Body of pancreas (tissue), 4 donors: ENCODE results near the gene REPIN1. TPM values are rescaled to one million over a fixed set of nuclear protein-coding genes. Genes with fewer than 3 reads are reported as not detected.
"Not testable (repeated sequence)": the region's sequence is repeated elsewhere in the genome, so short reads cannot be mapped to it uniquely, and the experiment has no call there.

ENCODE experiments used
- ATAC-seq: fragments of 150-250 bp; one replicate; pipeline ENCODE4 v1.9.1; 2016
- DNase-seq, 4 donors: peaks; one replicate each; pipeline ENCODE4 v3.0.0-alpha.2; 2019
- H3K27ac ChIP-seq, 4 donors: fragments of 200-600 bp; sonication (generic); 1 replicate in 3 of 4; 2 replicates in 1 of 4; pipeline versions ENCODE4 v1.5.1 to v1.6.1; 2016 to 2019; ENCODE audit warnings: mild to moderate bottlenecking in 1 of 4, mixed read lengths in 1 of 4, moderate library complexity in 1 of 4
- H3K27me3 ChIP-seq, 2 donors: fragments of 200-600 bp; sonication (generic); one replicate each; pipeline ENCODE4 v1.6.0; 2016; ENCODE audit warnings: mild to moderate bottlenecking in 1 of 2
- H3K36me3 ChIP-seq, 2 donors: fragments of 200-600 bp; sonication (generic); replicated peaks in 1 of 2; 2 replicates each; pipeline ENCODE4 v1.5.1; 2016; ENCODE audit warnings: low read depth in 2 of 2; ENCODE audit not compliant: insufficient read depth in 1 of 2
- H3K4me1 ChIP-seq: fragments of 200-600 bp; sonication (generic); one replicate; pipeline ENCODE4 v1.6.0; 2016
- H3K4me3 ChIP-seq, 2 donors: fragments of 200-600 bp; sonication (generic); 1 replicate in 1 of 2; 2 replicates in 1 of 2; pipeline ENCODE4 v1.5.1; 2016 to 2019
- H3K9me3 ChIP-seq, 3 donors: fragments of 200-600 bp; sonication (generic); 1 replicate in 2 of 3; 2 replicates in 1 of 3; pipeline ENCODE4 v1.5.1; 2016
- CTCF ChIP-seq, 7 experiments: fragments of 450-650 bp in 4 of 7; fragments of 200-600 bp in 3 of 7; sonication (generic) in 3 of 7; IDR thresholded peaks; one replicate each; pipeline ENCODE4 v1.5.1; 2016 to 2019; ENCODE audit warnings: antibody characterized with exemption in 7 of 7
- POLR2A ChIP-seq, 3 donors: fragments of 450-650 bp; IDR thresholded peaks; one replicate each; pipeline ENCODE4 v1.6.1; 2016; ENCODE audit warnings: antibody characterized with exemption in 3 of 3, mild to moderate bottlenecking in 2 of 3
- WGBS, 2 donors: methylation state at CpG; one replicate each; pipeline ENCODE4 v1.1.5; 2017; 5-methylcytosine and 5-hydroxymethylcytosine counted together
- intact Hi-C: fragments of 100-400 bp; cut with DNase I; formaldehyde crosslinking; loops from one replicate; pipeline ENCODE4 v1.15.1; 2023
- total RNA-seq, 2 donors: library from RNA; depleted of rRNA; stranded (reverse); fragments of >200 nt; gene quantifications; one replicate each; pipeline ENCODE4 v1.1.0, GENCODE V29; 2016

Gene REPIN1
- total RNA-seq, 2 donors from 2014 or later = 77.0 to 117 TPM

GRCh38 chr7:150383710-150384397 lies 15.2 kb downstream of the REPIN1 start:
- TF ChIP-seq POLR2A (IDR thresholded peaks at IDR 0.05) (peak in 2 of 3 donors; percentile 16 to 18), CTCF (IDR thresholded peaks at IDR 0.05) (no peak)
- Histone ChIP-seq H3K4me1 (peaks cover 36% of the 10 kb centered on the region), H3K27ac (peak overlapping the region in 2 of 4 donors; percentile 18 to 60), H3K36me3 (no peaks in the 10 kb centered on the region), H3K27me3 (no peaks in the 10 kb centered on the region), H3K4me3 (no peak overlapping the region), H3K9me3 (no peaks in the 10 kb centered on the region)
- DNase-seq = peak in 3 of 4 donors; percentile 46 to 68 (median 63)
- WGBS, 2 donors = 70 to 80% methylated on average over 15 to 20 of the region's 22 CpGs
- no peak for ATAC-seq
- intact Hi-C loops = no loop called here

GRCh38 chr7:150384406-150385301 lies 16.0 kb downstream of the REPIN1 start:
- Histone ChIP-seq H3K9me3 (no peaks in the 10 kb centered on the region), H3K27ac (peak overlapping the region in 2 of 4 donors; percentile 18 to 60), H3K4me1 (peaks cover 42% of the 10 kb centered on the region), H3K27me3 (no peaks in the 10 kb centered on the region), H3K4me3 (no peak overlapping the region), H3K36me3 (no peaks in the 10 kb centered on the region)
- intact Hi-C loops = no loop called here
- TF ChIP-seq POLR2A (IDR thresholded peaks at IDR 0.05) (no peak), CTCF (IDR thresholded peaks at IDR 0.05) (no peak)
- DNase-seq = peak in 2 of 4 donors; percentile 3 to 4
- ATAC-seq = no peak
- WGBS, 2 donors = 77 to 93% methylated on average over 12 to 15 of the region's 15 CpGs

GRCh38 chr7:150385302-150385723 lies 16.7 kb downstream of the REPIN1 start:
- 81 to 85% methylated on average over 14 of the region's 14 CpGs for WGBS, 2 donors
- Histone ChIP-seq H3K4me3 (no peak overlapping the region), H3K36me3 (no peaks in the 10 kb centered on the region), H3K27ac (no peak overlapping the region), H3K27me3 (no peaks in the 10 kb centered on the region), H3K4me1 (peaks cover 36% of the 10 kb centered on the region), H3K9me3 (no peaks in the 10 kb centered on the region)
- TF ChIP-seq POLR2A (IDR thresholded peaks at IDR 0.05) = no peak
- ATAC-seq (no peak), DNase-seq (peak in 1 of 4 donors; percentile 29)
- intact Hi-C loops = no loop called here

- WGBS, 2 donors = 53 to 70% methylated on average over 6 of the region's 6 CpGs
- H3K27ac ChIP-seq, H3K27me3 ChIP-seq, ATAC-seq, H3K36me3 ChIP-seq, DNase-seq, intact Hi-C loops, H3K4me3 ChIP-seq, H3K9me3 ChIP-seq: not testable (repeated sequence)
- peaks cover 30% of the 10 kb centered on the region for H3K4me1 ChIP-seq
Measured at GRCh38 chr7:150385884-150386283, 17.3 kb downstream of the REPIN1 start.

GRCh38 chr7:150388306-150388705 lies 19.7 kb downstream of the REPIN1 start:
- Histone ChIP-seq H3K36me3 (no peaks in the 10 kb centered on the region), H3K4me1 (peaks cover 21% of the 10 kb centered on the region), H3K9me3 (no peaks in the 10 kb centered on the region), H3K27ac (peak overlapping the region; percentile 58 to 74 (median 70)), H3K27me3 (no peaks in the 10 kb centered on the region), H3K4me3 (no peak overlapping the region)
- 68 to 72% methylated on average over 7 of the region's 7 CpGs for WGBS, 2 donors
- TF ChIP-seq CTCF (IDR thresholded peaks at IDR 0.05) (no peak), POLR2A (IDR thresholded peaks at IDR 0.05) (no peak)
- intact Hi-C loops = no loop called here
- no peak for ATAC-seq
- no peak for DNase-seq
